Activated CD8-positive, alpha-beta T cell treated with anti-CD3 and anti-CD28 coated beads, Interleukin-2, amount 10 ng/mL, durations not matched to agents 7 days and 5 days (primary cell): ENCODE results near the gene VASN. TPM values are rescaled to one million over a fixed set of nuclear protein-coding genes. Genes with fewer than 3 reads are reported as not detected.
"Not testable (repeated sequence)": the region's sequence is repeated elsewhere in the genome, so short reads cannot be mapped to it uniquely, and the experiment has no call there.

ENCODE experiments used
- ATAC-seq: fragments of 150-1000 bp; cut with Tn5 transposase; one replicate; pipeline ENCODE4 v1.10.0; 2021; ENCODE audit warnings: moderate library complexity
- CTCF ChIA-PET: fragments of 350-600 bp; sonication (Branson Sonifier 250); formaldehyde crosslinking; loops from one replicate; lab custom pipeline; 2021; ENCODE audit warnings: antibody characterized with exemption; lab: Charles Lee
- POLR2A ChIA-PET: fragments of 350-600 bp; sonication (Branson Sonifier 250); formaldehyde crosslinking; loops from one replicate; lab custom pipeline; 2021; ENCODE audit warnings: antibody characterized with exemption; lab: Charles Lee
- DNase-seq: peaks from one replicate; pipeline ENCODE4 v3.0.0-alpha.2; 2020
- H3K27ac Mint-ChIP-seq: one replicate; pipeline ENCODE4 v1.8.0; 2021; ENCODE audit warnings: mild to moderate bottlenecking, mixed read lengths
- H3K27me3 Mint-ChIP-seq: one replicate; pipeline ENCODE4 v1.8.0; 2021; ENCODE audit warnings: low read depth, mixed read lengths
- H3K36me3 Mint-ChIP-seq: one replicate; pipeline ENCODE4 v1.8.0; 2021; ENCODE audit warnings: low read depth, mixed read lengths
- H3K4me1 Mint-ChIP-seq: one replicate; pipeline ENCODE4 v1.8.0; 2021; ENCODE audit warnings: low read depth, mixed read lengths
- H3K4me3 Mint-ChIP-seq: one replicate; pipeline ENCODE4 v1.8.0; 2021; ENCODE audit warnings: mild to moderate bottlenecking, mixed read lengths
- H3K9me3 Mint-ChIP-seq: one replicate; pipeline ENCODE4 v1.8.0; 2022; ENCODE audit warnings: mixed read lengths; ENCODE audit not compliant: insufficient read depth
- total RNA-seq, 2 experiments: library from RNA; stranded (reverse); gene quantifications; one replicate each; pipeline ENCODE4 v1.2.3, GENCODE V29; 2021

Gene VASN
- total RNA-seq, 2 experiments from 2014 or later, result not detected

DNA sequence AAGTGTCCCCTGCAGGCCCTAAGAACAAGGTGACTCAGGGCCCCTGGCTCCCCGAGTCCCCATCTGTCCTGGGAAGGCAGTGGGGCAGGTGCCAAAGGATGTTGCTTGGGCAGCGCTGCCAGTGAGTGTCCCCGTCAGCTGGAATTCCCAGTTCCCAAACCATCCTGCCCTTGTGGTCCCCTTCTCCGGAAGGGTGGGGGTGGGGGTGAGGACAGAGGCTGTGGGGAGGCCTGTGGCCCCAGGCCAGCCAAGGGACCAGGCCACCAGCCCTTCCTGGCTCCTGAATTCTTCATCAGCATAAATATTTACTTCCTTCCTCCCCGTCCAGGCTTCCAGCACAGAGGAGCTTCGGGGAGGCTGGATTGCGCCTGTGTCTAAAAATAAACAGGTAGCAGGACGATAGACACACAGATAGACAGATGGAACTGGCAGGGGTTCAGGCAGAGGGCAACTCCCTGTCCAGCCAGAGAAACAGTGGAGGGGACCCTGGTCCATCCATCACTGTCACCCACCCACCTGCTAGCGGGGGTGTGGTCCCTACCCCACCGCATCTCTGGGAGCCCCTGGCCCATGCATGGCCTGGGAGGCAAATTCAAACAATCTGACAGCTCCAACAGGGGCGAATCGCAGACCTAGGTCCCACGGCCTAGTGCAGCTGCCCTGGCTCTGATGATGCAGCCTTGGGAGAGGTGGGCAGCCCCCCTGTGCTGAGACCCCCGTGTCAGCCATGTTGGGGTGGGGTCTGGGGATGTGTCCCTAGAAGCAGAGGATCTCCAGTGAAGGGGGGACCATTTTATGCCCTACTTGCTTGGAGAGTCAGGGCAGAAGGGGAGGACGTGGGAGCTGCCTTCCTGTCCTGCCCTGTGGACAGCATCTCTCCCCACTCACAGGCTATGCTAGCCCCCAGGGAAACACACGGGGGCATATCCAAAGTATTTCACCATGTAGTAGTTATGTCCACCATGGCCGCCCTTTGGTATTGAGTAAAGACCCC, 42.6 kb upstream of the VASN start:
- Mint-ChIP-seq H3K27ac (no peak overlapping the region), H3K9me3 (no peaks in the 10 kb centered on the region), H3K36me3 (no peaks in the 10 kb centered on the region), H3K4me1 (peaks cover 9% of the 10 kb centered on the region), H3K27me3 (no peaks in the 10 kb centered on the region), H3K4me3 (no peak overlapping the region)
- ATAC-seq (no peak), DNase-seq (no peak)
- CTCF ChIA-PET, result interaction anchor here (0.6 to 4.1 kb wide), 19 partner anchors 12 to 222 kb away, joined by 3 to 35 read pairs (median 5); partner anchors contain the start of genes PAM16 and TFAP4
- POLR2A ChIA-PET, result interaction anchor here (1.0 kb wide), 1 partner anchor 17 kb away, joined by 3 read pairs; no protein-coding TSS in a partner anchor

DNA sequence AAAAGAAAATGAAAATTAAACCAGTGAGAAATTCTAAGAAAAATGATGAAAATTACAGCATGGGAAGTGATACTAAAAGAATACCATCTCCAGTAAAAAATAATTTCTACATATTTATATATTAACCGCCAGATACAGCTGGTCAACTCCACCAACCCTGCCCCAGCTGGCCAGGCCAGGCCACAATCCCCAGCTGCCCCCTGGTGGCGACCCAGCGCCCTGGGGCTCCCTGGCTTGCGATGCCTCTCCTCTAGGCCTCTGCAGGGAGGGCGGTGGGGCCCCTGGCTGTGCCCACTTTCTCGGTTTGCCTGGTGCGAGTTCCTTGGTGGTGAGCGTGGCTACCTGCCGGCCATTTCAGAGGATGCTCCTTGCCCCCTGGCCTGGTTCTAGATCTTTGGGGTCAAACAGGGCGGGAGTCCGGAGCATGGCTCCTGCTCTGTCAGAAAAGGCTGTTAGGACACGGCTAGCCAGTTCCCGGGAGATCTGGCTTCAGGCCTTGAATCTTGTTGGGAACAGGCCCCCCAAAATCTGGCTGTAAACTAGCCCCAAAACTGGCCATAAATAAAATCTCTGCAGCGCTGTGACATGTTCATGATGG, 41.3 kb upstream of the VASN start:
- no peak overlapping the region for H3K4me3 Mint-ChIP-seq
- H3K36me3 Mint-ChIP-seq, result no peaks in the 10 kb centered on the region
- H3K27ac Mint-ChIP-seq, result no peak overlapping the region
- H3K27me3 Mint-ChIP-seq, result no peaks in the 10 kb centered on the region
- peak; percentile 79 for DNase-seq
- peak; percentile 74 for ATAC-seq
- H3K9me3 Mint-ChIP-seq, result no peaks in the 10 kb centered on the region
- CTCF ChIA-PET, result interaction anchor here (0.6 to 4.1 kb wide), 17 partner anchors 14 to 137 kb away, joined by 3 to 35 read pairs (median 4); partner anchors contain the start of gene GLIS2
- H3K4me1 Mint-ChIP-seq, result peaks cover 9% of the 10 kb centered on the region
- POLR2A ChIA-PET, result no interaction called here

DNA sequence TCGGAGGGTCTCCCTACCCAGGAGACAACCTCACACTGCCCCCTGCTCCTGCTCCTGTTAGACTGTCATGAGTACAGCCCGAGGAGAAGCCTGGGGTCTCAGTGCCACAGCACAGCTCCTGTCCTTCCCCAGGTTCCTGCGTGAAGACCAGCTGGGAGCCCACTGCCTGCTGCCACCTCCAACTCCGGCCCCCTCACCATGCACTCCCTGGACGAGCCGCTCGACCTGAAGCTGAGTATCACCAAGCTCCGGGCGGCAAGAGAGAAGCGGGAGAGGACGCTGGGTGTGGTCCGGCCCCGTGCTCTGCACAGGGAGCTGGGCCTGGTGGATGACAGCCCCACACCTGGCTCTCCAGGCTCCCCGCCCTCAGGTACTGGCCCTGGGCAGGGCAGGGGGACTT, 39.6 kb upstream of the VASN start:
- no peaks in the 10 kb centered on the region for H3K36me3 Mint-ChIP-seq
- no peaks in the 10 kb centered on the region for H3K9me3 Mint-ChIP-seq
- H3K27ac Mint-ChIP-seq, result no peak overlapping the region
- POLR2A ChIA-PET, result interaction anchor here (0.8 to 1.8 kb wide), 2 partner anchors 43 to 61 kb away, joined by 3 to 5 read pairs; no protein-coding TSS in a partner anchor
- peaks cover 3% of the 10 kb centered on the region for H3K4me1 Mint-ChIP-seq
- H3K27me3 Mint-ChIP-seq, result no peaks in the 10 kb centered on the region
- CTCF ChIA-PET, result interaction anchor here (0.8 to 4.1 kb wide), 7 partner anchors 9 to 78 kb away, joined by 3 to 35 read pairs (median 4); no protein-coding TSS in a partner anchor
- no peak for DNase-seq
- ATAC-seq, result no peak
- no peak overlapping the region for H3K4me3 Mint-ChIP-seq

DNA sequence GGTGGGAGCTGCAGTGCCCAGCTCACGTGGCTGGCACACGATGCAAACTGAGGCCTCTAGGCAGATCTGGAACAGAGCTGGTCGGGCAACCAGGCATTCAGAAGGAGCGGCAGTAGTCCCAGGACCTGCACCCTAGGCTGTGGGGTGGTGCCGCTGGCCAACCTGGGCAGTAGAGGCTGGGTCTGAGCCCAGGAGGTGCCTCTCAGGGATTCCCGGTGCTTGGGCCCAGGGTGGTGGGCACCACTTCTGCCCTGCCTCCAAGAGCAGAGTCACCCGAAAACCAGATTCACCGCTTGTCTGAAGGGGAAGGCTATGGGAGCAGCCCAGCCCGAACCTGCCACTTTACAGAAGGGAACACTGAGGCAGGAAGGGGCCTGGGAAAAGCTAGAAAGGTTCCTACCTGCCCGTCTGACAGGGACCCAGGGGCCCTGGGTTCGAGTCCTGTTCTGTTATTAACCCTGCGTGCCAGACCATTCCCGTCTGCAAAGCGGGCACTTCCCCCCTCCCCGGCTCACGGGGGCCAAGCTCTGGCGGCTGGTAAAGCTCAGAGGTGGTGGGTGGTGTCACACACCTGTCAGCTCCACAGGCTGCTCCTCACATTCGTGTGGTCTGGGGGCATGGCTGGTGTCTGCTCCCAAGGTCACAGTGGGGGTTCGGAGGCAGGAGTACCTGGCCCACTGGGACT, 38.9 kb upstream of the VASN start:
- ATAC-seq, result no peak
- POLR2A ChIA-PET, result interaction anchor here (0.8 to 1.8 kb wide), 2 partner anchors 44 to 61 kb away, joined by 3 to 5 read pairs; no protein-coding TSS in a partner anchor
- peaks cover 3% of the 10 kb centered on the region for H3K4me1 Mint-ChIP-seq

DNA sequence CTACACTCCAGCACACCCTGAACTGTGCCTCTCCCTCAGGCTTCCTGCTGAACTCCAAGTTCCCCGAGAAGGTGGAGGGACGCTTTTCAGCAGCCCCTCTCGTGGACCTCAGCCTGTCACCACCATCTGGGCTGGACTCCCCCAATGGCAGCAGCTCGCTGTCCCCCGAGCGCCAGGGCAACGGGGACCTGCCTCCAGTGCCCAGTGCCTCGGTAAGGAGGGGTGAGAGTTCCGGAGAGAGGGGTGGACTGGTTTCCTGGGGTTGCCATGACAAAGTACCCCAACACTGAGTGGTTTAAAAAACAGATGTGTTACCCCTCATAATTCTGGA, 38.4 kb upstream of the VASN start:
- Mint-ChIP-seq H3K4me1 (peaks cover 2% of the 10 kb centered on the region), H3K27me3 (no peaks in the 10 kb centered on the region), H3K4me3 (no peak overlapping the region), H3K9me3 (no peaks in the 10 kb centered on the region), H3K36me3 (no peaks in the 10 kb centered on the region), H3K27ac (no peak overlapping the region)
- ChIA-PET POLR2A (no interaction called here), CTCF (interaction anchor here (1.4 to 2.4 kb wide), 4 partner anchors 15 to 79 kb away, joined by 3 to 7 read pairs (median 4); no protein-coding TSS in a partner anchor)
- DNase-seq, result no peak
- no peak for ATAC-seq

More for the DNA sequence above, 38.9 kb upstream of the VASN start:
- H3K27ac Mint-ChIP-seq, result no peak overlapping the region
- H3K9me3 Mint-ChIP-seq, result no peaks in the 10 kb centered on the region
- CTCF ChIA-PET, result interaction anchor here (0.8 to 4.1 kb wide), 6 partner anchors 8 to 79 kb away, joined by 3 to 35 read pairs (median 4); no protein-coding TSS in a partner anchor
- no peak for DNase-seq
- H3K4me3 Mint-ChIP-seq, result no peak overlapping the region
- no peaks in the 10 kb centered on the region for H3K27me3 Mint-ChIP-seq
- no peaks in the 10 kb centered on the region for H3K36me3 Mint-ChIP-seq

DNA sequence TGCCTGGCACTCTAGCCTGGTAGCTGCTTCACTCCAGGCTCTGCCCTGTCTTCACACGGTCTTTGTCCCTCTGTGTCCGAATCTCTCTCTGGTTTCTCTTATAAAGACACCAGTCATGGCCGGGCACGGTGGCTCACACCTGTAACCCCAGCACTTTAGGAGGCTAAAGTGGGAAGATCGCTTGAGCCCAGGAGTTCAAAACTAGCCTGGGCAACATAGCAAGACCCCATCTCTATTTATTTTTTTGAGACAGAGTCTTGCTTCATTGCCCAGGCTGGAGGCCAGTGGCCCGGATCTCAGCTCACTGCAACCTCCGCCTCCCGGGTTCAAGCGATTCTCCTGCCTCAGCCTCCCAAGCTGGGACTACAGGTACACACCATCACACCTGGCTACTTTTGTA, 37.9 kb upstream of the VASN start:
- ATAC-seq, H3K36me3 Mint-ChIP-seq, DNase-seq, H3K4me1 Mint-ChIP-seq, H3K27me3 Mint-ChIP-seq, POLR2A ChIA-PET, H3K27ac Mint-ChIP-seq, H3K9me3 Mint-ChIP-seq, H3K4me3 Mint-ChIP-seq: not testable (repeated sequence)
- CTCF ChIA-PET, result interaction anchor here (1.4 to 1.5 kb wide), 2 partner anchors 15 to 45 kb away, joined by 3 to 7 read pairs; no protein-coding TSS in a partner anchor

DNA sequence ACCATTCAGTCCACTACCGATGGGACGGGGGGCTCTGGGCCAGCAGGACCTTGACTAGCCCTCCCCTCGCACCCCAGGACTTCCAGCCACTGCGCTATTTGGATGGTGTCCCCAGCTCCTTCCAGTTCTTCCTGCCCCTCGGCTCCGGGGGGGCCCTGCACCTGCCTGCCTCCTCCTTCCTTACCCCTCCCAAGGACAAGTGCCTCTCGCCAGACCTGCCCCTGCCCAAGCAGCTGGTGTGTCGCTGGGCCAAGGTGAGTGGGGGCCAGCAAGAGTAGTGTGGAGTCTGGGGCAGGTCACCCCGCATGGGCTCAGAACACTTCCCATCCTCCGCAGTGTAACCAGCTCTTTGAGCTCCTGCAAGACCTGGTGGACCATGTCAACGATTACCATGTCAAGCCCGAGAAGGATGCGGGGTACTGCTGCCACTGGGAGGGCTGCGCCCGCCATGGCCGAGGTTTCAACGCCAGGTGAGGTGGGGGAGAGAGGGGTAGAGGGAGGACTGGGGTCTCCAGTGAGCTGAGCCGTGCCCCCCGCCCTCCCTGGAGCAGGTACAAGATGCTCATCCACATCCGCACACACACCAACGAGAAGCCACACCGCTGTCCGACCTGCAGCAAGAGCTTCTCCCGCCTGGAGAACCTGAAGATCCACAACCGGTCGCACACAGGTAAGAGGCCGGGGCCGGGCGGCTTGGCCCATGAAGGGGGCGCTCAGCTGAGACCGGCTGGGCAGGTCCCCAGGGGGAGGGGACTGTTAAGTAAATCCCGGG, 36.7 kb upstream of the VASN start:
- POLR2A ChIA-PET, result no interaction called here
- no peaks in the 10 kb centered on the region for H3K4me1 Mint-ChIP-seq
- H3K27me3 Mint-ChIP-seq, result no peaks in the 10 kb centered on the region
- H3K27ac Mint-ChIP-seq, result no peak overlapping the region
- no peaks in the 10 kb centered on the region for H3K9me3 Mint-ChIP-seq
- DNase-seq (no peak), ATAC-seq (no peak)
- H3K36me3 Mint-ChIP-seq, result no peaks in the 10 kb centered on the region
- CTCF ChIA-PET, result no interaction called here
- H3K4me3 Mint-ChIP-seq, result no peak overlapping the region

DNA sequence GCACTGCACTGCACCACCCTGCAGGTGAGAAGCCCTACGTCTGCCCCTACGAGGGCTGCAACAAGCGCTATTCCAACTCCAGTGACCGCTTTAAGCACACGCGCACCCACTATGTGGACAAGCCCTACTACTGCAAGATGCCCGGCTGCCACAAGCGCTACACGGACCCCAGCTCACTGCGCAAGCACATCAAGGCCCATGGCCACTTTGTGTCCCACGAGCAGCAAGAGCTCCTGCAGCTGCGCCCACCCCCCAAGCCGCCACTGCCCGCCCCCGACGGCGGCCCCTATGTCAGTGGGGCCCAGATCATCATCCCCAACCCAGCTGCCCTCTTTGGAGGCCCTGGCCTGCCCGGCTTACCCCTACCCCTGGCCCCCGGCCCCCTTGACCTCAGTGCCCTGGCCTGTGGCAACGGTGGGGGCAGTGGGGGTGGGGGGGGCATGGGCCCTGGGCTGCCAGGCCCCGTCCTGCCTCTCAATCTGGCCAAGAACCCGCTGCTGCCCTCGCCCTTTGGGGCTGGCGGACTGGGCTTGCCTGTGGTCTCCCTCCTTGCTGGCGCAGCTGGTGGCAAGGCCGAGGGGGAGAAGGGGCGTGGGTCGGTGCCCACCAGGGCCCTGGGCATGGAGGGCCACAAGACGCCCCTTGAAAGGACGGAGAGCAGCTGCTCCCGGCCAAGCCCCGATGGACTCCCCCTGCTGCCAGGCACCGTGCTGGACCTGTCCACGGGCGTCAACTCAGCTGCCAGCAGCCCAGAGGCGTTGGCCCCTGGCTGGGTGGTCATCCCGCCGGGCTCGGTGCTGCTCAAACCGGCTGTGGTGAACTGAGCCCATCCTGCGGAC, 34.7 kb upstream of the VASN start:
- Mint-ChIP-seq H3K9me3 (no peaks in the 10 kb centered on the region), H3K27ac (no peak overlapping the region), H3K4me3 (no peak overlapping the region), H3K27me3 (no peaks in the 10 kb centered on the region), H3K4me1 (no peaks in the 10 kb centered on the region), H3K36me3 (no peaks in the 10 kb centered on the region)
- CTCF ChIA-PET, result no interaction called here
- POLR2A ChIA-PET, result no interaction called here
- DNase-seq, result no peak
- ATAC-seq, result no peak

DNA sequence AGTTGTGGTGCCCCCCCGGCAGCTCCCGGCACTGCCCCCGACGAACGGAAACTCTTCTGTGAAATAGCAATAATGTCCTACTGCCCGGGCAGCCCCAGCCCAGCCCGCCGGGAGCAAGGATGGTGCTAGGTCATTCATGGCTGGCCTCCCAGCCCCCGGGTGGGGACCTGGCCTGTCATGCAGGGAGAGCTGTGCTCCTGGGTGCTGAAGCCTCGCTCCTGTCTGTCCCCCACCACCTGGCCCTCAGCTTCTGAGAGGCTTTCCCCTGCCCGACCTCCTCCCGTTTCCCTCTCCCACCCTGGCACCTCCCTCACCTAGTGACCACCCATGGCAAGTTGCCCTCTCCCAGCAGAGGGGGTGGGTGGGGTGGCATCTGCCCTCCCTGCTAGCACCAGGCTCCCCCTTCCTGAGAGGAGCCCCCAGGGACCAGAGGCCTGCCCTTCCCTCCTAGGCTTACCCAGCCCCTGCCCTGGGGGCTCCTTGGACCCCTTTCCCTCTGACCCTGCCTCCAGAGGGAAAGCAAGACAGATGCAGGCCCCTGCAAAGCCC, 34.0 kb upstream of the VASN start:
- Mint-ChIP-seq H3K36me3 (no peaks in the 10 kb centered on the region), H3K4me1 (no peaks in the 10 kb centered on the region), H3K27ac (no peak overlapping the region), H3K27me3 (no peaks in the 10 kb centered on the region), H3K4me3 (no peak overlapping the region), H3K9me3 (no peaks in the 10 kb centered on the region)
- ATAC-seq (no peak), DNase-seq (no peak)
- CTCF ChIA-PET, result no interaction called here
- POLR2A ChIA-PET, result no interaction called here

DNA sequence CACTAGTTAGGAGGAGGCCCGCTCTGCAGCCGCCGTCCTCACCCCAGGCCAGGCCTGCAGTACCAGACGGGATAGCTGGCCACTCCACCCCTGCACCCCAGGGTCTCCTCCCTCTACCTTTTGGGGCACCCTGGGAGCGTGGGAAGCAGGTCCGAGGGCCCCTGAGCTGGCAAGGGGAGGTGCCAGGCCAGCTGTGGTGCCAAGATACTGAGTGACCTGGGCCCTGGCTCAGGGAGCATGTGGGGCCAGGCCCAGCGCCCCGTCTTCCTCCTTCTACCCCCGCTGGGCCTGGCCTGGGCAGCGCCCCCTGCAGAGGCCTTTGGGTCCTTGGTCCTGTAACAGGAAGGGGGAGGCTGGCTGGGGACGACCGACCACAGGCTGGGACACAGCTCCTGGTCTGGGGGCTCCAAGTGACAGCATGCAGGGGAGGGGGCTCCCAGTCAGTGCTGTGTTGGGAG, 33.5 kb upstream of the VASN start:
- H3K4me1 Mint-ChIP-seq, result no peaks in the 10 kb centered on the region
- DNase-seq (no peak), ATAC-seq (no peak)
- ChIA-PET POLR2A (interaction anchor here (1.5 kb wide), 1 partner anchor 12 kb away, joined by 4 read pairs; no protein-coding TSS in a partner anchor), CTCF (interaction anchor here (1.6 kb wide), 1 partner anchor 12 kb away, joined by 4 read pairs; no protein-coding TSS in a partner anchor)
- H3K4me3 Mint-ChIP-seq, result no peak overlapping the region
- no peaks in the 10 kb centered on the region for H3K27me3 Mint-ChIP-seq
- no peaks in the 10 kb centered on the region for H3K36me3 Mint-ChIP-seq
- H3K9me3 Mint-ChIP-seq, result no peaks in the 10 kb centered on the region
- H3K27ac Mint-ChIP-seq, result no peak overlapping the region
